Caco-2 (cell line): ENCODE measurements around the gene LEAP2. TPM values are rescaled to one million over a fixed set of nuclear protein-coding genes. Genes with fewer than 3 reads are reported as not detected.

Source experiments
- BruUV-seq: library from RNA; stranded (reverse); fragments of 400-500 nt; replicated peaks from 2 replicates; lab custom pipeline; 2021; lab: Mats Ljungman, UMichigan
- CTCF ChIA-PET: fragments of 300-600 bp; sonication (Branson Sonifier 250); formaldehyde crosslinking; loops from one replicate; lab custom pipeline; 2022; ENCODE audit warnings: antibody characterized with exemption; lab: Charles Lee
- POLR2A ChIA-PET: fragments of 300-600 bp; sonication (Branson Sonifier 250); formaldehyde crosslinking; loops from one replicate; lab custom pipeline; 2022; ENCODE audit warnings: antibody characterized with exemption; lab: Charles Lee
- DNase-seq, 2 experiments: peaks; one replicate each; pipeline versions ENCODE4 v3.0.0 to v3.0.0-alpha.2; 2020 to 2022
- H3K27me3 ChIP-seq: replicated peaks from 2 replicates; pipeline ENCODE4 v1.6.0; 2011; ENCODE audit warnings: low read length; ENCODE audit not compliant: control insufficient read depth, insufficient read depth
- H3K36me3 ChIP-seq: 2 replicates; pipeline ENCODE4 v1.5.1; 2011; ENCODE audit warnings: low read length; ENCODE audit not compliant: control insufficient read depth, insufficient read depth
- H3K4me1 ChIP-seq: fragments of 250-450 bp; sonication (Bioruptor Pico); 2 replicates; pipeline ENCODE4 v1.5.1; 2020; ENCODE audit warnings: mild to moderate bottlenecking
- H3K4me3 ChIP-seq: 2 replicates; pipeline ENCODE4 v1.5.1; 2011; ENCODE audit warnings: low read depth, mild to moderate bottlenecking, control low read depth, low read length
- H3K9me3 ChIP-seq: fragments of 250-450 bp; sonication (Bioruptor Pico); 2 replicates; pipeline ENCODE4 v1.5.1; 2020; ENCODE audit warnings: mild to moderate bottlenecking, moderate library complexity
- H3K27ac Mint-ChIP-seq: one replicate; pipeline ENCODE4 v1.8.0; 2022; ENCODE audit warnings: mixed read lengths; ENCODE audit not compliant: unreplicated experiment
- H3K27me3 Mint-ChIP-seq: one replicate; pipeline ENCODE4 v1.8.0; 2022; ENCODE audit warnings: mixed read lengths; ENCODE audit not compliant: insufficient read depth, unreplicated experiment
- H3K36me3 Mint-ChIP-seq: one replicate; pipeline ENCODE4 v1.8.0; 2022; ENCODE audit warnings: mild to moderate bottlenecking, mixed read lengths; ENCODE audit not compliant: insufficient read depth, unreplicated experiment
- H3K4me1 Mint-ChIP-seq: one replicate; pipeline ENCODE4 v1.8.0; 2022; ENCODE audit warnings: low read depth, mixed read lengths; ENCODE audit not compliant: unreplicated experiment
- H3K4me3 Mint-ChIP-seq: one replicate; pipeline ENCODE4 v1.8.0; 2022; ENCODE audit warnings: mild to moderate bottlenecking, moderate library complexity, mixed read lengths; ENCODE audit not compliant: unreplicated experiment
- H3K9me3 Mint-ChIP-seq: one replicate; pipeline ENCODE4 v1.8.0; 2022; ENCODE audit warnings: mixed read lengths; ENCODE audit not compliant: unreplicated experiment
- CTCF ChIP-seq, 2 experiments: fragments of 200-600 bp in 1 of 2; IDR thresholded peaks; 1 replicate in 1 of 2; 2 replicates in 1 of 2; pipeline versions ENCODE4 v1.5.1 to v1.8.0; 2011 to 2022; ENCODE audit warnings: antibody characterized with exemption in 1 of 2, control low read depth in 1 of 2, inconsistent platforms in 1 of 2, low read depth in 1 of 2, low read length in 1 of 2, mild to moderate bottlenecking in 1 of 2, moderate library complexity in 1 of 2; ENCODE audit not compliant: insufficient read depth in 1 of 2, severe bottlenecking in 1 of 2, unreplicated experiment in 1 of 2
- intact Hi-C: fragments of 100-400 bp; cut with micrococcal nuclease; formaldehyde crosslinking; loops from one replicate; pipeline ENCODE4 v1.10.0; 2022; ENCODE audit not compliant: unreplicated experiment
- total RNA-seq: library from RNA; stranded (reverse); gene quantifications from 2 replicates; pipeline ENCODE4 v1.2.3, GENCODE V29; 2022

The LEAP2 gene
- total RNA-seq, 1 experiment from 2014 or later: 1.1 TPM

DNA sequence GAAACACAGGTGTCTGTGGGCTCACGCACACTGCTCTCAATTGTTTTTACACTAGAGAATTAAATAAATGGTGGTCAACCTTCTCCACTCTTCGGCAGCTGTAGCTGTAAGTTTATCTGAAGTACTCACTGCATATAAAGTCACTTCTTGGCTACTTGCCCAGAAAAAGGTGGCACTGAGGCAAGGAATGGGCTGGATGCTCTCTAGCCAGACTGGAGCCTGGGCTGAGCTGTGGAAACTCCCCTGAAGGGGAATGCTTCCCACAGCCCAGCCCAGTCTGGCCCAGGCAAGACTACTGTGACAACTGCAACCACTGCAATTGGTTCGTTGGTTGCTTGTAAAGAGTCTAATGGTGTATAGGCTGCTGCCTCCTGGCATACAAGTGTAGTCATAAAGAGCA, 4.5 kb downstream of the LEAP2 start:
- Histone ChIP-seq H3K4me1 (peaks cover 24% of the 10 kb centered on the region), H3K9me3 (no peaks in the 10 kb centered on the region), H3K27me3 (no peaks in the 10 kb centered on the region), H3K36me3 (peaks cover 5% of the 10 kb centered on the region), H3K4me3 (no peak overlapping the region)
- no peak for DNase-seq
- ChIA-PET CTCF (no interaction called here), POLR2A (interaction anchor here (0.6 kb wide), 1 partner anchor 1972 kb away, joined by 4 read pairs; no protein-coding TSS in a partner anchor)
- no peaks in the 10 kb centered on the region for H3K9me3 Mint-ChIP-seq
- BruUV-seq: no TSS peak
- H3K27ac Mint-ChIP-seq: no peak overlapping the region
- peaks cover 14% of the 10 kb centered on the region for H3K4me1 Mint-ChIP-seq
- no peak for TF ChIP-seq CTCF (IDR thresholded peaks at IDR 0.05; ENCODE audit: insufficient read depth in 1 of 2, low read depth in 1 of 2, low read length in 1 of 2, severe bottlenecking in 1 of 2, unreplicated experiment in 1 of 2)
- intact Hi-C loops: no loop called here
- no peaks in the 10 kb centered on the region for H3K27me3 Mint-ChIP-seq
- H3K36me3 Mint-ChIP-seq: peaks cover 76% of the 10 kb centered on the region
- H3K4me3 Mint-ChIP-seq: no peak overlapping the region

DNA sequence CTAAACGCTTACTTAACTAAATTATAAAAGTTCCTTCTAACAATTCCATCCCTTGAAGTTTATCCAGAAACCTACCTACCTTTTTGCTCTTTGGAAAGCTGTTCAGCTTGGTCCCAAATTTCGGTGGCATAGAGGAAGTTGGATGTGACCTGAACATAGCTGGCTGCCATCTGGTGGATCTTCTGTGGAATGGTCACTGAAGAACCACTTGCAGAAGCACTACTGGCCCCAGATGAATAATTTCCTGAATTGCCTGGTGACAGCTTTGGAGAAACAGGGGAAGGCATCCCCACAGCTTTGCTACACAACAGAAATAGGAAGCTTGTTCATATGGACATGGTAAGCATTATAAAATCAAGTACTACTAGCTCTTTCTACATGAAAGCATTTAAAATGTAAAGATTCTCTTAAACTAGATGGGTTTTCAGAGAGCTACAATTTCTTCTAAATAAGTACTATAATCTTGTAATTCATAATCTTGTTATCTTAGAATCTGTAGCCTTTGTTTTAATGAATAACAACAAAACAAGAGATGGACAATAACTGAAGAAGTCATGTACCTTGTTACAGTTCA, 9.9 kb downstream of the LEAP2 start:
- Histone ChIP-seq H3K27me3 (no peaks in the 10 kb centered on the region), H3K4me3 (no peak overlapping the region), H3K9me3 (no peaks in the 10 kb centered on the region), H3K36me3 (no peaks in the 10 kb centered on the region), H3K4me1 (no peaks in the 10 kb centered on the region)
- Mint-ChIP-seq H3K27ac (no peak overlapping the region), H3K4me1 (peaks cover 14% of the 10 kb centered on the region), H3K4me3 (no peak overlapping the region), H3K36me3 (peaks cover 95% of the 10 kb centered on the region), H3K9me3 (no peaks in the 10 kb centered on the region), H3K27me3 (no peaks in the 10 kb centered on the region)
- CTCF ChIA-PET: interaction anchor here (0.6 to 1.2 kb wide), 7 partner anchors 17 to 146 kb away, joined by 4 to 16 read pairs (median 9); partner anchors contain the start of genes GDF9, KIF3A, SHROOM1 and UQCRQ
- intact Hi-C loops: loop anchor here (1.0 to 5.0 kb wide), 4 partner anchors 10 to 126 kb away; partner anchors contain the start of genes GDF9, LEAP2, SHROOM1 and UQCRQ
- DNase-seq: peak; percentile 70 to 74
- POLR2A ChIA-PET: interaction anchor here (0.8 to 1.1 kb wide), 3 partner anchors 17 to 53 kb away, joined by 6 to 7 read pairs (median 7); partner anchors contain the start of genes GDF9, SHROOM1 and UQCRQ
- no TSS peak for BruUV-seq
- TF ChIP-seq CTCF (IDR thresholded peaks at IDR 0.05; ENCODE audit: insufficient read depth in 1 of 2, low read depth in 1 of 2, low read length in 1 of 2, severe bottlenecking in 1 of 2, unreplicated experiment in 1 of 2): peak; percentile 31 to 81

GRCh38 chr5:132884548-132884947, 11.1 kb downstream of the LEAP2 start:
- POLR2A ChIA-PET: no interaction called here

More at GRCh38 chr5:132884548-132884947, 11.1 kb downstream of the LEAP2 start:
- CTCF ChIA-PET: interaction anchor here (0.7 kb wide), 1 partner anchor 64 kb away, joined by 5 read pairs; no protein-coding TSS in a partner anchor
- DNase-seq: no peak
- Histone ChIP-seq H3K36me3 (no peaks in the 10 kb centered on the region), H3K9me3 (no peaks in the 10 kb centered on the region), H3K4me3 (no peak overlapping the region), H3K4me1 (no peaks in the 10 kb centered on the region; the same call in 1 of the 2 replicates), H3K27me3 (no peaks in the 10 kb centered on the region)
- Mint-ChIP-seq H3K9me3 (no peaks in the 10 kb centered on the region), H3K4me3 (no peak overlapping the region), H3K27me3 (no peaks in the 10 kb centered on the region), H3K27ac (no peak overlapping the region), H3K4me1 (peaks cover 14% of the 10 kb centered on the region), H3K36me3 (peaks cover 92% of the 10 kb centered on the region)
- no TSS peak for BruUV-seq
- TF ChIP-seq CTCF (IDR thresholded peaks at IDR 0.05; ENCODE audit: insufficient read depth in 1 of 2, low read depth in 1 of 2, low read length in 1 of 2, severe bottlenecking in 1 of 2, unreplicated experiment in 1 of 2): no peak
- intact Hi-C loops: loop anchor here (5.0 kb wide), 1 partner anchor 127 kb away; no protein-coding TSS in a partner anchor
